Measurements from ENCODE around the gene KRT78.

DNA sequence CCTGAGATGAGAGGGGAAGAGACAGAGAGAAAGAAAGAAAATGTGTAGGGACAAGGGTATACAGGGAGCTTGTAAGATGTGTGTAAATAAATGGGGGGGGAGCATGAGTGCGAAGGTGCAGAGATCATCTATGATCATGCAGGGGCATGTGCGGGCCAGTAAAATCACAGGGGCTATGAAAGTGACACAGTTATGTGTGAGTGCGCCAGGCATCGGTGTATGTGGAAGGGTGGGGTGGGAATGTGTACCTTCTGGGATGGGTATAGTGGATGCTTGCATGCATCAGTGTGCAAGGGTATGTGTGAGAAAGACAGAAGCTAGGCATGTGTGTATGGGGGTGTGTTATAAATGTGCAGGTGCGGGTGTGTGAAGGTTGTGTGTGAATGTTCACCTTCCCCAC, 18.4 kb upstream of the KRT78 start:
- TF ChIP-seq, protein P1, sequence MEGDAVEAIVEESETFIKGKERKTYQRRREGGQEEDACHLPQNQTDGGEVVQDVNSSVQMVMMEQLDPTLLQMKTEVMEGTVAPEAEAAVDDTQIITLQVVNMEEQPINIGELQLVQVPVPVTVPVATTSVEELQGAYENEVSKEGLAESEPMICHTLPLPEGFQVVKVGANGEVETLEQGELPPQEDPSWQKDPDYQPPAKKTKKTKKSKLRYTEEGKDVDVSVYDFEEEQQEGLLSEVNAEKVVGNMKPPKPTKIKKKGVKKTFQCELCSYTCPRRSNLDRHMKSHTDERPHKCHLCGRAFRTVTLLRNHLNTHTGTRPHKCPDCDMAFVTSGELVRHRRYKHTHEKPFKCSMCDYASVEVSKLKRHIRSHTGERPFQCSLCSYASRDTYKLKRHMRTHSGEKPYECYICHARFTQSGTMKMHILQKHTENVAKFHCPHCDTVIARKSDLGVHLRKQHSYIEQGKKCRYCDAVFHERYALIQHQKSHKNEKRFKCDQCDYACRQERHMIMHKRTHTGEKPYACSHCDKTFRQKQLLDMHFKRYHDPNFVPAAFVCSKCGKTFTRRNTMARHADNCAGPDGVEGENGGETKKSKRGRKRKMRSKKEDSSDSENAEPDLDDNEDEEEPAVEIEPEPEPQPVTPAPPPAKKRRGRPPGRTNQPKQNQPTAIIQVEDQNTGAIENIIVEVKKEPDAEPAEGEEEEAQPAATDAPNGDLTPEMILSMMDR (IDR thresholded peaks at IDR 0.05), result no peak
- no peak for TF ChIP-seq ZFX (IDR thresholded peaks at IDR 0.05; ENCODE audit: borderline replicate concordance)

Data from 22Rv1 (cell line).